ENCODE measurements around the gene CDK15. TPM values are rescaled to one million over a fixed set of nuclear protein-coding genes. Genes with fewer than 3 reads are reported as not detected.
"Not testable (repeated sequence)": the region's sequence is repeated elsewhere in the genome, so short reads cannot be mapped to it uniquely, and the experiment has no call there.

The CDK15 gene
- total RNA-seq, 2 donors from 2014 or later, result 1.5 to 8.3 TPM

GRCh38 chr2:201807452-201807999, 1.2 kb downstream of the CDK15 start:
- peak; percentile 4 for DNase-seq (ENCODE audit: low spot score)
- no peak for TF ChIP-seq CTCF (IDR thresholded peaks at IDR 0.05)
- Histone ChIP-seq H3K9me3 (no peaks in the 10 kb centered on the region), H3K4me1 (ENCODE audit: control insufficient read depth in 1 of 2, low read depth in 2 of 2) (peaks cover 0 to 28% of the 10 kb centered on the region in 2 donors), H3K36me3 (no peaks in the 10 kb centered on the region), H3K4me3 (peak overlapping the region; percentile 33), H3K27ac (peak overlapping the region; percentile 76 to 85), H3K27me3 (replicated peaks; ENCODE audit: insufficient read depth) (no peaks in the 10 kb centered on the region)
- peak; percentile 86 for ATAC-seq (ENCODE audit: insufficient number of reproducible peaks, low FRiP score, low read depth)

GRCh38 chr2:201808027-201808426, 1.7 kb downstream of the CDK15 start:
- ATAC-seq (ENCODE audit: insufficient number of reproducible peaks, low FRiP score, low read depth) (no peak), DNase-seq (ENCODE audit: low spot score) (no peak)
- H3K9me3 ChIP-seq, result no peaks in the 10 kb centered on the region
- H3K4me1 ChIP-seq (ENCODE audit: control insufficient read depth in 1 of 2, low read depth in 2 of 2), result peaks cover 0 to 28% of the 10 kb centered on the region in 2 donors
- H3K4me3 ChIP-seq, result peak overlapping the region; percentile 33
- TF ChIP-seq CTCF (IDR thresholded peaks at IDR 0.05), result no peak
- H3K36me3 ChIP-seq, result no peaks in the 10 kb centered on the region
- no peaks in the 10 kb centered on the region for H3K27me3 ChIP-seq (replicated peaks; ENCODE audit: insufficient read depth)
- peak overlapping the region; percentile 76 to 85 for H3K27ac ChIP-seq

GRCh38 chr2:201809633-201810032, 3.3 kb downstream of the CDK15 start:
- H3K9me3 ChIP-seq, result no peaks in the 10 kb centered on the region

GRCh38 chr2:201810604-201811003, 4.3 kb downstream of the CDK15 start:
- H3K4me1 ChIP-seq (ENCODE audit: control insufficient read depth in 1 of 2, low read depth in 2 of 2), result peaks cover 0 to 28% of the 10 kb centered on the region in 2 donors
- H3K9me3 ChIP-seq; H3K4me3 ChIP-seq; H3K27me3 ChIP-seq (replicated peaks; ENCODE audit: insufficient read depth); ATAC-seq (ENCODE audit: insufficient number of reproducible peaks, low FRiP score, low read depth); H3K36me3 ChIP-seq; H3K27ac ChIP-seq; DNase-seq (ENCODE audit: low spot score): not testable (repeated sequence)

More at GRCh38 chr2:201809633-201810032, 3.3 kb downstream of the CDK15 start:
- ATAC-seq (ENCODE audit: insufficient number of reproducible peaks, low FRiP score, low read depth), result no peak
- H3K27me3 ChIP-seq (replicated peaks; ENCODE audit: insufficient read depth), result no peaks in the 10 kb centered on the region
- no peak overlapping the region for H3K4me3 ChIP-seq
- DNase-seq (ENCODE audit: low spot score), result no peak
- H3K4me1 ChIP-seq (ENCODE audit: control insufficient read depth in 1 of 2, low read depth in 2 of 2), result peaks cover 0 to 28% of the 10 kb centered on the region in 2 donors
- H3K27ac ChIP-seq, result no peak overlapping the region
- no peak for TF ChIP-seq CTCF (IDR thresholded peaks at IDR 0.05)
- no peaks in the 10 kb centered on the region for H3K36me3 ChIP-seq

GRCh38 chr2:201813996-201814760, 7.8 kb downstream of the CDK15 start:
- no peak overlapping the region for H3K4me3 ChIP-seq
- peaks cover 0 to 4% of the 10 kb centered on the region in 2 donors for H3K4me1 ChIP-seq (ENCODE audit: control insufficient read depth in 1 of 2, low read depth in 2 of 2)
- DNase-seq (ENCODE audit: low spot score) (no peak), ATAC-seq (ENCODE audit: insufficient number of reproducible peaks, low FRiP score, low read depth) (no peak)
- H3K27ac ChIP-seq, result no peak overlapping the region
- no peaks in the 10 kb centered on the region for H3K9me3 ChIP-seq
- TF ChIP-seq CTCF (IDR thresholded peaks at IDR 0.05), result no peak
- no peaks in the 10 kb centered on the region for H3K27me3 ChIP-seq (replicated peaks; ENCODE audit: insufficient read depth)
- H3K36me3 ChIP-seq, result no peaks in the 10 kb centered on the region

Measured in thoracic aorta (tissue), 2 donors.